ENCODE data around the gene ZNF17. TPM values are rescaled to one million over a fixed set of nuclear protein-coding genes. Genes with fewer than 3 reads are reported as not detected.
A peak's percentile ranks its signal among the peaks of the same experiment; 100 is the strongest.
"Not testable (repeated sequence)": the region's sequence is repeated elsewhere in the genome, so short reads cannot be mapped to it uniquely, and the experiment has no call there.

ZNF17 gene
- polyA plus RNA-seq, 3 donors: 1.4 to 3.3 (median 2.3) TPM

GRCh38 chr19:57366776-57367175, 44.2 kb upstream of the ZNF17 start:
- Mint-ChIP-seq H3K36me3 (peaks cover 23 to 35% of the 10 kb centered on the region in 2 donors), H3K27ac (no peak overlapping the region), H3K27me3 (ENCODE audit: low read depth in 3 of 3) (peaks cover 0 to 3% (median 2%) of the 10 kb centered on the region in 3 donors), H3K9me3 (peaks cover 36 to 79% (median 58%) of the 10 kb centered on the region in 7 donors), H3K4me1 (peaks cover 10% of the 10 kb centered on the region), H3K4me3 (no peak overlapping the region)
- H3K27ac ChIP-seq (ENCODE audit: low read depth in 1 of 2, low read length in 2 of 2): no peak overlapping the region
- no peak for TF ChIP-seq CTCF (IDR thresholded peaks at IDR 0.05)
- H3K9me3 ChIP-seq (replicated peaks in 1 of 2; ENCODE audit: control insufficient read depth in 1 of 2, insufficient read depth in 1 of 2, low read length in 2 of 2): peaks cover 14 to 48% of the 10 kb centered on the region in 2 donors
- H3K9ac ChIP-seq (ENCODE audit: insufficient read depth, low read length, poor library complexity, severe bottlenecking): no peak overlapping the region
- peaks cover 10% of the 10 kb centered on the region for H3K79me2 ChIP-seq (ENCODE audit: insufficient read depth, low read length)
- no peak overlapping the region for H3K4me3 ChIP-seq (replicated peaks in 1 of 3; ENCODE audit: low read depth in 2 of 3, low read length in 3 of 3)
- no peak overlapping the region for H3K4me2 ChIP-seq (replicated peaks; ENCODE audit: extremely low read depth, low read length, poor library complexity, severe bottlenecking)
- H3K27me3 ChIP-seq (ENCODE audit: control insufficient read depth in 2 of 2, insufficient read depth in 2 of 2, low read length in 2 of 2): no peaks in the 10 kb centered on the region
- no CpG with 5 or more reads among the region's 2 CpGs for WGBS (ENCODE audit: insufficient coverage)
- H3K4me1 ChIP-seq (ENCODE audit: control insufficient read depth in 1 of 2, insufficient read depth in 2 of 2, low read length in 2 of 2): peaks cover 12 to 14% of the 10 kb centered on the region in 2 donors
- intact Hi-C loops (cut with micrococcal nuclease): loop anchor here in 1 of 2 donors (10.0 kb wide), 2 partner anchors 68 to 818 kb away; partner anchors contain the start of genes ZNF274 and ZNF749
- H3K36me3 ChIP-seq (replicated peaks in 1 of 2; ENCODE audit: control insufficient read depth in 1 of 2, insufficient read depth in 2 of 2, low read length in 2 of 2): peaks cover 0 to 9% of the 10 kb centered on the region in 2 donors
- DNase-seq: no peak
- no peaks in the 10 kb centered on the region for H4K20me1 ChIP-seq (ENCODE audit: insufficient read depth, low read length)
- no peak overlapping the region for H2AFZ ChIP-seq (ENCODE audit: insufficient read depth, low read depth, low read length, poor library complexity, severe bottlenecking)

GRCh38 chr19:57374179-57374578, 36.8 kb upstream of the ZNF17 start:
- no peak for DNase-seq
- Histone ChIP-seq H3K27me3 (ENCODE audit: control insufficient read depth in 2 of 2, insufficient read depth in 2 of 2, low read length in 2 of 2) (no peaks in the 10 kb centered on the region), H2AFZ (ENCODE audit: insufficient read depth, low read depth, low read length, poor library complexity, severe bottlenecking) (no peak overlapping the region), H3K9me3 (replicated peaks in 1 of 2; ENCODE audit: control insufficient read depth in 1 of 2, insufficient read depth in 1 of 2, low read length in 2 of 2) (peaks cover 63 to 82% of the 10 kb centered on the region in 2 donors), H3K27ac (ENCODE audit: low read depth in 1 of 2, low read length in 2 of 2) (no peak overlapping the region), H3K9ac (ENCODE audit: insufficient read depth, low read length, poor library complexity, severe bottlenecking) (no peak overlapping the region), H3K4me1 (ENCODE audit: control insufficient read depth in 1 of 2, insufficient read depth in 2 of 2, low read length in 2 of 2) (no peaks in the 10 kb centered on the region), H3K4me2 (replicated peaks; ENCODE audit: extremely low read depth, low read length, poor library complexity, severe bottlenecking) (no peak overlapping the region), H3K4me3 (replicated peaks in 1 of 3; ENCODE audit: low read depth in 2 of 3, low read length in 3 of 3) (no peak overlapping the region), H3K36me3 (replicated peaks in 1 of 2; ENCODE audit: control insufficient read depth in 1 of 2, insufficient read depth in 2 of 2, low read length in 2 of 2) (peaks cover 15 to 74% of the 10 kb centered on the region in 2 donors), H3K79me2 (ENCODE audit: insufficient read depth, low read length) (no peaks in the 10 kb centered on the region), H4K20me1 (ENCODE audit: insufficient read depth, low read length) (no peaks in the 10 kb centered on the region)
- TF ChIP-seq CTCF (IDR thresholded peaks at IDR 0.05): no peak
- no peak overlapping the region for H3K27ac Mint-ChIP-seq
- 96% methylated on average over 6 of the region's 6 CpGs for WGBS (ENCODE audit: insufficient coverage)
- no peak overlapping the region for H3K4me3 Mint-ChIP-seq
- no peaks in the 10 kb centered on the region for H3K4me1 Mint-ChIP-seq
- peaks cover 67 to 92% (median 75%) of the 10 kb centered on the region in 7 donors for H3K9me3 Mint-ChIP-seq
- no peaks in the 10 kb centered on the region for H3K27me3 Mint-ChIP-seq (ENCODE audit: low read depth in 3 of 3)
- intact Hi-C loops (cut with micrococcal nuclease): no loop called here
- peaks cover 63 to 72% of the 10 kb centered on the region in 2 donors for H3K36me3 Mint-ChIP-seq

- H3K27ac ChIP-seq (ENCODE audit: low read depth in 1 of 2, low read length in 2 of 2); intact Hi-C loops (cut with micrococcal nuclease); H3K4me3 Mint-ChIP-seq; H3K27me3 Mint-ChIP-seq (ENCODE audit: low read depth in 3 of 3); H4K20me1 ChIP-seq (ENCODE audit: insufficient read depth, low read length); H2AFZ ChIP-seq (ENCODE audit: insufficient read depth, low read depth, low read length, poor library complexity, severe bottlenecking); H3K27me3 ChIP-seq (ENCODE audit: control insufficient read depth in 2 of 2, insufficient read depth in 2 of 2, low read length in 2 of 2); H3K4me1 ChIP-seq (ENCODE audit: control insufficient read depth in 1 of 2, insufficient read depth in 2 of 2, low read length in 2 of 2); H3K4me2 ChIP-seq (replicated peaks; ENCODE audit: extremely low read depth, low read length, poor library complexity, severe bottlenecking); H3K4me1 Mint-ChIP-seq; H3K4me3 ChIP-seq (replicated peaks in 1 of 3; ENCODE audit: low read depth in 2 of 3, low read length in 3 of 3); DNase-seq; H3K9ac ChIP-seq (ENCODE audit: insufficient read depth, low read length, poor library complexity, severe bottlenecking); H3K79me2 ChIP-seq (ENCODE audit: insufficient read depth, low read length): not testable (repeated sequence)
- Histone ChIP-seq H3K36me3 (replicated peaks in 1 of 2; ENCODE audit: control insufficient read depth in 1 of 2, insufficient read depth in 2 of 2, low read length in 2 of 2) (peaks cover 15 to 74% of the 10 kb centered on the region in 2 donors), H3K9me3 (replicated peaks in 1 of 2; ENCODE audit: control insufficient read depth in 1 of 2, insufficient read depth in 1 of 2, low read length in 2 of 2) (peaks cover 65 to 86% of the 10 kb centered on the region in 2 donors)
- Mint-ChIP-seq H3K9me3 (peaks cover 71 to 93% (median 76%) of the 10 kb centered on the region in 7 donors), H3K36me3 (peaks cover 63 to 72% of the 10 kb centered on the region in 2 donors), H3K27ac (peak overlapping the region in 1 of 7 donors; percentile 63)
- WGBS (ENCODE audit: insufficient coverage): 100% methylated on average over 1 of the region's 2 CpGs
Observed at GRCh38 chr19:57374647-57375046, 36.3 kb upstream of the ZNF17 start.
